K562 (cell line): ENCODE measurements around the gene WHAMM. TPM values are rescaled to one million over a fixed set of nuclear protein-coding genes. Genes with fewer than 3 reads are reported as not detected.

ENCODE experiments used
- CBX3 ChIP-seq, 2 experiments: IDR thresholded peaks; 1 replicate in 1 of 2; 2 replicates in 1 of 2; pipeline ENCODE4 v1.6.1; 2012; ENCODE audit warnings: inconsistent platforms in 2 of 2, low read length in 2 of 2, borderline replicate concordance in 1 of 2, control low read depth in 1 of 2
- CREB1 ChIP-seq, 2 experiments: sonication (generic) in 1 of 2; formaldehyde crosslinking in 1 of 2; IDR thresholded peaks; 2 replicates each; pipeline versions ENCODE4 v1.6.1 to v1.8.0; 2012 to 2022; ENCODE audit warnings: inconsistent platforms in 1 of 2, mild to moderate bottlenecking in 1 of 2, missing genetic modification reagents in 1 of 2, moderate library complexity in 1 of 2
- EP300 ChIP-seq: IDR thresholded peaks from 2 replicates; pipeline ENCODE4 v1.6.1; 2012; ENCODE audit warnings: low read length, improper control_type of control experiment
- EP400 ChIP-seq: fragments of 450-650 bp; IDR thresholded peaks from 2 replicates; pipeline ENCODE4 v1.6.1; 2017; ENCODE audit warnings: antibody characterized with exemption, mild to moderate bottlenecking, moderate library complexity
- GTF3C2 ChIP-seq: IDR thresholded peaks from 3 replicates; pipeline ENCODE4 v1.6.1; 2011; ENCODE audit warnings: borderline replicate concordance, mild to moderate bottlenecking, moderate library complexity; ENCODE audit not compliant: insufficient read length; ENCODE audit errors: extremely low read depth
- ID3 ChIP-seq, 2 experiments: fragments of 250-450 bp in 1 of 2; fragments of 450-650 bp in 1 of 2; sonication (Bioruptor Pico) in 1 of 2; IDR thresholded peaks; 2 replicates each; pipeline versions ENCODE4 v1.6.1 to v1.8.0; 2016 to 2021; ENCODE audit warnings: mild to moderate bottlenecking in 2 of 2, moderate library complexity in 2 of 2, missing compliant biosample characterization in 1 of 2, missing genetic modification characterization in 1 of 2
- IRF2 ChIP-seq: sonication (generic); formaldehyde crosslinking; IDR thresholded peaks from 2 replicates; pipeline ENCODE4 v1.8.1; 2022; ENCODE audit warnings: mild to moderate bottlenecking, missing genetic modification reagents
- PPARD ChIP-seq: fragments of 250-450 bp; sonication (Bioruptor Pico); IDR thresholded peaks from 2 replicates; pipeline ENCODE4 v1.8.0; 2022; ENCODE audit warnings: inconsistent platforms, mild to moderate bottlenecking, moderate library complexity
- RCOR1 ChIP-seq, 2 experiments: IDR thresholded peaks; 2 replicates each; pipeline ENCODE4 v1.6.1; 2012; ENCODE audit warnings: low read depth in 2 of 2, low read length in 2 of 2, borderline replicate concordance in 1 of 2, improper control_type of control experiment in 1 of 2
- STAT5A ChIP-seq: IDR thresholded peaks from 2 replicates; pipeline ENCODE4 v1.6.1; 2012; ENCODE audit warnings: low read length, inconsistent platforms, borderline replicate concordance
- TEAD2 ChIP-seq: fragments of 450-650 bp; IDR thresholded peaks from 2 replicates; pipeline ENCODE4 v1.6.1; 2016; ENCODE audit warnings: missing genetic modification characterization, control low read depth, missing compliant biosample characterization
- ZBTB17 ChIP-seq: fragments of 450-650 bp; formaldehyde crosslinking; IDR thresholded peaks from 2 replicates; pipeline ENCODE4 v1.4.0; 2020; ENCODE audit warnings: mild to moderate bottlenecking
- ZBTB33 ChIP-seq: sonication (generic); formaldehyde crosslinking; IDR thresholded peaks from 2 replicates; pipeline ENCODE4 v1.8.1; 2023; ENCODE audit warnings: mild to moderate bottlenecking, missing genetic modification reagents
- ZNF668 ChIP-seq: fragments of 250-450 bp; sonication (Bioruptor Pico); IDR thresholded peaks from 2 replicates; pipeline ENCODE4 v1.8.0; 2022; ENCODE audit warnings: mild to moderate bottlenecking, inconsistent platforms
- ZNF717 ChIP-seq: fragments of 250-450 bp; sonication (Bioruptor Pico); IDR thresholded peaks from 2 replicates; pipeline ENCODE4 v1.5.0; 2021
- ZNF77 ChIP-seq: fragments of 250-450 bp; sonication (Bioruptor Pico); IDR thresholded peaks from 2 replicates; pipeline ENCODE4 v1.5.0; 2020
- polyA plus RNA-seq, 8 experiments: library from polyadenylated mRNA; depleted of rRNA in 4 of 8; stranded (reverse) in 5 of 8; unstranded in 3 of 8; fragments of >200 nt; fragmentation: Nextera tagmentation in 2 of 8; fragmentation: Illumina TruSeq in 1 of 8; extraction: Ambion mirVana in 2 of 8; extraction: Trizol in 1 of 8; gene quantifications; 2 replicates each; pipeline versions ENCODE4 v1.2.1 to v1.2.3, GENCODE V29; 2011 to 2014; ENCODE audit warnings: inconsistent platforms in 1 of 8, missing spikeins in 1 of 8
- total RNA-seq, 7 experiments: library from RNA; depleted of rRNA in 6 of 7; stranded (reverse); fragments of >200 nt in 6 of 7; fragmentation: Illumina TruSeq in 2 of 7; extraction: Trizol in 2 of 7; gene quantifications; 2 replicates each; pipeline versions ENCODE4 v1.2.1 to v1.2.3, GENCODE V29; 2011 to 2021; ENCODE audit warnings: low replicate concordance in 1 of 7
- TF ChIP-seq, protein P1 (sequence below), 2 experiments: fragments of 450-650 bp in 1 of 2; IDR thresholded peaks; 2 replicates each; pipeline ENCODE4 v1.6.1; 2011 to 2017; ENCODE audit warnings: low read depth in 2 of 2, antibody characterized with exemption in 1 of 2, borderline replicate concordance in 1 of 2, low read length in 1 of 2, mild to moderate bottlenecking in 1 of 2, mixed read lengths in 1 of 2; ENCODE audit not compliant: control insufficient read depth in 1 of 2
- TF ChIP-seq, protein P2 (sequence below): fragments of 450-650 bp; formaldehyde crosslinking; IDR thresholded peaks from 2 replicates; pipeline ENCODE4 v1.4.0; 2020; ENCODE audit warnings: mild to moderate bottlenecking, moderate library complexity

Gene WHAMM
- total and polyA plus RNA-seq, 9 of the 15 experiments (the other 6 are each of a cell fraction or from before 2014, with no cell fraction given) = 2.0 to 4.8 (median 3.6) TPM

GRCh38 chr15:82802497-82802896 lies 6.9 kb upstream of the WHAMM start (continued):
- TF ChIP-seq GTF3C2 (no peak), ZNF77 (CRISPR knock-in tag) (no peak), IRF2 (no peak), ID3 (CRISPR knock-in tag; IDR thresholded peaks at IDR 0.05) (no peak), ID3 (tag; IDR thresholded peaks at IDR 0.05) (no peak), ZBTB33 (CRISPR knock-in tag) (no peak), EP400 (no peak), ZNF668 (CRISPR knock-in tag) (no peak), EP300 (peak; percentile 88), CBX3 (IDR thresholded peaks at IDR 0.05; ENCODE audit: borderline replicate concordance in 1 of 2, low read length in 2 of 2) (no peak), ZNF717 (CRISPR knock-in tag) (no peak), ZBTB17 (no peak), CREB1 (IDR thresholded peaks at IDR 0.05) (no peak), CREB1 (CRISPR knock-in tag; IDR thresholded peaks at IDR 0.05) (no peak), PPARD (CRISPR knock-in tag) (no peak), RCOR1 (IDR thresholded peaks at IDR 0.05; ENCODE audit: borderline replicate concordance in 1 of 2, low read depth in 2 of 2, low read length in 2 of 2) (peak; percentile 14 to 93; a peak in 3 of 4 replicates), STAT5A (peak; percentile 83), TEAD2 (no peak)
- TF ChIP-seq, protein P1, sequence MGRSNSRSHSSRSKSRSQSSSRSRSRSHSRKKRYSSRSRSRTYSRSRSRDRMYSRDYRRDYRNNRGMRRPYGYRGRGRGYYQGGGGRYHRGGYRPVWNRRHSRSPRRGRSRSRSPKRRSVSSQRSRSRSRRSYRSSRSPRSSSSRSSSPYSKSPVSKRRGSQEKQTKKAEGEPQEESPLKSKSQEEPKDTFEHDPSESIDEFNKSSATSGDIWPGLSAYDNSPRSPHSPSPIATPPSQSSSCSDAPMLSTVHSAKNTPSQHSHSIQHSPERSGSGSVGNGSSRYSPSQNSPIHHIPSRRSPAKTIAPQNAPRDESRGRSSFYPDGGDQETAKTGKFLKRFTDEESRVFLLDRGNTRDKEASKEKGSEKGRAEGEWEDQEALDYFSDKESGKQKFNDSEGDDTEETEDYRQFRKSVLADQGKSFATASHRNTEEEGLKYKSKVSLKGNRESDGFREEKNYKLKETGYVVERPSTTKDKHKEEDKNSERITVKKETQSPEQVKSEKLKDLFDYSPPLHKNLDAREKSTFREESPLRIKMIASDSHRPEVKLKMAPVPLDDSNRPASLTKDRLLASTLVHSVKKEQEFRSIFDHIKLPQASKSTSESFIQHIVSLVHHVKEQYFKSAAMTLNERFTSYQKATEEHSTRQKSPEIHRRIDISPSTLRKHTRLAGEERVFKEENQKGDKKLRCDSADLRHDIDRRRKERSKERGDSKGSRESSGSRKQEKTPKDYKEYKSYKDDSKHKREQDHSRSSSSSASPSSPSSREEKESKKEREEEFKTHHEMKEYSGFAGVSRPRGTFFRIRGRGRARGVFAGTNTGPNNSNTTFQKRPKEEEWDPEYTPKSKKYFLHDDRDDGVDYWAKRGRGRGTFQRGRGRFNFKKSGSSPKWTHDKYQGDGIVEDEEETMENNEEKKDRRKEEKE (IDR thresholded peaks at IDR 0.05; ENCODE audit: borderline replicate concordance in 1 of 2, control insufficient read depth in 1 of 2, low read depth in 2 of 2, low read length in 1 of 2) = no peak
- TF ChIP-seq, protein P2, sequence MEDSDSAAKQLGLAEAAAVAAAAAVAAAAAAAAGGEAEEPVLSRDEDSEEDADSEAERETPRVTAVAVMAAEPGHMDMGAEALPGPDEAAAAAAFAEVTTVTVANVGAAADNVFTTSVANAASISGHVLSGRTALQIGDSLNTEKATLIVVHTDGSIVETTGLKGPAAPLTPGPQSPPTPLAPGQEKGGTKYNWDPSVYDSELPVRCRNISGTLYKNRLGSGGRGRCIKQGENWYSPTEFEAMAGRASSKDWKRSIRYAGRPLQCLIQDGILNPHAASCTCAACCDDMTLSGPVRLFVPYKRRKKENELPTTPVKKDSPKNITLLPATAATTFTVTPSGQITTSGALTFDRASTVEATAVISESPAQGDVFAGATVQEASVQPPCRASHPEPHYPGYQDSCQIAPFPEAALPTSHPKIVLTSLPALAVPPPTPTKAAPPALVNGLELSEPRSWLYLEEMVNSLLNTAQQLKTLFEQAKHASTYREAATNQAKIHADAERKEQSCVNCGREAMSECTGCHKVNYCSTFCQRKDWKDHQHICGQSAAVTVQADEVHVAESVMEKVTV = no peak
